ENCODE results near the gene STPG2. TPM values are rescaled to one million over a fixed set of nuclear protein-coding genes. Genes with fewer than 3 reads are reported as not detected.

The STPG2 gene
- total and polyA plus RNA-seq, 2 of the 8 experiments (the other 6 are each of a cell fraction or from before 2014, with no cell fraction given), result 0.03 TPM; not detected in 1

DNA sequence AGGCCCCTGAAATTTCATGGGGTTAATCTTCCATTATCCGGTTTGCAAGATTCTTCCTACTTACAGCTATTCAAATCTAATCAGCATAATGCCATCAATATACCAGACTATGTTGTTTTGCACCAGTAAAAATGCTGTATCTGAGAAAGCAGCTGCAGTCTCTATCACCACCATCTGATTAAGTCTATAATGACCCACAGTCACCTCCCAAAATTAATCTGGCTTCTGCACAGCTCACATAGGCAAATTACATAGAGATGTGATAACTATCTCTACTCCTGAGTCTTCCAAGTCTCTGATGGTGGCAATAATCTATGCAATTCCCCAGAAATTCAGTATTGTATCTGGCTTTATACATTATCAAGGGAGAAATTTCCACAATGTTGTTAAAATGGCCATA lies 113.2 kb downstream of the STPG2 start:
- ChIA-PET POLR2A (ENCODE audit: partially characterized antibody) (no interaction called here), CTCF (ENCODE audit: partially characterized antibody) (no interaction called here)
- Histone ChIP-seq H3K9ac (replicated peaks in 1 of 4; ENCODE audit: extremely low read depth in 1 of 4, low read depth in 3 of 4, low read length in 3 of 4) (no peak overlapping the region), H3K14ac (ENCODE audit: insufficient read length) (no peak overlapping the region), H3K27ac (ENCODE audit: low read depth, low read length) (no peak overlapping the region), H3K23me2 (ENCODE audit: low read depth, low read length) (no peaks in the 10 kb centered on the region), H2AK5ac (ENCODE audit: low read depth, low read length) (no peak overlapping the region), H3K56ac (replicated peaks; ENCODE audit: insufficient read length, low read depth, low read length) (no peak overlapping the region), H2BK5ac (ENCODE audit: low read depth, low read length) (no peak overlapping the region), H2AFZ (ENCODE audit: low read length) (no peak overlapping the region), H4K5ac (ENCODE audit: insufficient read length, low read depth, low read length) (no peak overlapping the region), H3K9me3 (ENCODE audit: insufficient read depth in 2 of 2, low read depth in 1 of 2, low read length in 1 of 2) (0 out of 4 replicates have a peak, but pooled peaks cover 0 to 2% of the 10 kb centered on the region in 2 experiments), H3K23ac (ENCODE audit: insufficient read length) (no peak overlapping the region), H3K4me1 (replicated peaks in 1 of 4; ENCODE audit: control insufficient read depth in 3 of 4, insufficient read depth in 4 of 4, low read length in 3 of 4) (no peaks in the 10 kb centered on the region), H2BK12ac (ENCODE audit: low read depth, low read length) (no peak overlapping the region), H4K91ac (replicated peaks; ENCODE audit: insufficient read length, low read length) (no peak overlapping the region), H3K4me2 (ENCODE audit: insufficient read depth in 1 of 2, low read depth in 2 of 2, low read length in 2 of 2) (no peak overlapping the region), H4K20me1 (replicated peaks in 1 of 2; ENCODE audit: control insufficient read depth in 1 of 2, insufficient read depth in 2 of 2, low read length in 2 of 2) (no peaks in the 10 kb centered on the region), H3K79me2 (ENCODE audit: control insufficient read depth in 1 of 2, insufficient read depth in 2 of 2, low read length in 2 of 2) (no peaks in the 10 kb centered on the region), H2BK120ac (replicated peaks; ENCODE audit: low read depth, low read length) (no peak overlapping the region), H2BK15ac (ENCODE audit: low read length) (no peak overlapping the region), H3K27me3 (replicated peaks in 1 of 4; ENCODE audit: control insufficient read depth in 3 of 4, extremely low read depth in 1 of 4, insufficient read depth in 3 of 4, low read length in 3 of 4) (no peaks in the 10 kb centered on the region), H3K18ac (ENCODE audit: extremely low read depth, low read length) (no peak overlapping the region), H2BK20ac (ENCODE audit: low read length) (no peak overlapping the region), H3K79me1 (ENCODE audit: low read depth, low read length) (no peaks in the 10 kb centered on the region), H3K4me3 (ENCODE audit: extremely low read depth in 1 of 4, insufficient read depth in 2 of 4, low read depth in 3 of 4, low read length in 4 of 4) (no peak overlapping the region), H3K4ac (replicated peaks; ENCODE audit: insufficient read length, low read depth, low read length) (no peak overlapping the region), H3K36me3 (ENCODE audit: control insufficient read depth in 2 of 4, insufficient read depth in 4 of 4, low read length in 3 of 4) (no peaks in the 10 kb centered on the region), H4K8ac (ENCODE audit: extremely low read depth, insufficient read depth, low read length) (no peak overlapping the region)
- DNase-seq (ENCODE audit: low read depth in 1 of 2, low spot score in 2 of 2), result no peak
- WGBS, 2 experiments (ENCODE audit: extremely low coverage in 1 of 2, insufficient coverage in 1 of 2, insufficient read length in 1 of 2, insufficient replicate concordance in 2 of 2, low coverage in 1 of 2, low lambda C conversion rate in 2 of 2, missing lambda C conversion rate in 1 of 2), result 93% methylated on average over 1 of the region's 1 CpG; no CpG with 5 or more reads in 1 of the 2 experiments
- no peak for FAIRE-seq
- no peak for TF ChIP-seq RNF2 (IDR thresholded peaks at IDR 0.05; ENCODE audit: borderline replicate concordance, low read depth, low read length, missing control alignments, poor library complexity, severe bottlenecking)
- no peak for TF ChIP-seq POLR2A (IDR thresholded peaks at IDR 0.05; ENCODE audit: control extremely low read depth in 1 of 2, low read depth in 2 of 2, low read length in 2 of 2)
- TF ChIP-seq YY1 (IDR thresholded peaks at IDR 0.05; ENCODE audit: low read depth, low read length), result no peak
- TF ChIP-seq BACH1 (IDR thresholded peaks at IDR 0.05; ENCODE audit: low read length), result no peak
- TF ChIP-seq POLR2AphosphoS5 (IDR thresholded peaks at IDR 0.05; ENCODE audit: low read depth, low read length), result no peak
- TF ChIP-seq BRCA1 (IDR thresholded peaks at IDR 0.05; ENCODE audit: low read depth, low read length), result no peak
- no peak for TF ChIP-seq GTF2F1 (IDR thresholded peaks at IDR 0.05; ENCODE audit: borderline replicate concordance, low read depth, low read length)
- TF ChIP-seq EP300 (IDR thresholded peaks at IDR 0.05; ENCODE audit: borderline replicate concordance in 1 of 2, low read depth in 2 of 2, low read length in 2 of 2), result no peak
- TF ChIP-seq SIRT6 (IDR thresholded peaks at IDR 0.05; ENCODE audit: low read length), result no peak
- no peak for TF ChIP-seq TBP (IDR thresholded peaks at IDR 0.05; ENCODE audit: low read depth, low read length)
- TF ChIP-seq CTBP2 (IDR thresholded peaks at IDR 0.05; ENCODE audit: borderline replicate concordance, insufficient read depth, insufficient read length, low read length), result no peak
- no peak for TF ChIP-seq FOSL1 (IDR thresholded peaks at IDR 0.05; ENCODE audit: insufficient read depth, low read depth, low read length)
- TF ChIP-seq GABPA (IDR thresholded peaks at IDR 0.05; ENCODE audit: borderline replicate concordance, insufficient read depth, low read length), result no peak
- TF ChIP-seq KDM5A (IDR thresholded peaks at IDR 0.05; ENCODE audit: low read length), result no peak
- no peak for TF ChIP-seq JUND (IDR thresholded peaks at IDR 0.05; ENCODE audit: low read length)
- TF ChIP-seq CREB1 (IDR thresholded peaks at IDR 0.05), result no peak

Measured in H1 (cell line).